Karpas-422 (cell line): ENCODE results near the gene NEUROD1. TPM values are rescaled to one million over a fixed set of nuclear protein-coding genes. Genes with fewer than 3 reads are reported as not detected.

Experiments
- DNase-seq: peaks from one replicate; pipeline ENCODE4 v3.0.0-alpha.2; 2015
- H2AFZ ChIP-seq: fragments of 200-600 bp; sonication (generic); 2 replicates; pipeline ENCODE4 v1.6.1; 2014; ENCODE audit warnings: antibody characterized with exemption, low read length, mixed read lengths
- H3K27ac ChIP-seq: fragments of 200-600 bp; sonication (generic); 2 replicates; pipeline ENCODE4 v1.5.1; 2014; ENCODE audit warnings: mild to moderate bottlenecking, low read length, moderate library complexity
- H3K27me3 ChIP-seq: fragments of 200-600 bp; sonication (generic); 2 replicates; pipeline ENCODE4 v1.6.1; 2014; ENCODE audit warnings: low read length, mixed read lengths
- H3K36me3 ChIP-seq: fragments of 200-600 bp; sonication (generic); 2 replicates; pipeline ENCODE4 v1.6.1; 2014; ENCODE audit warnings: low read length, mixed read lengths; ENCODE audit not compliant: insufficient read depth
- H3K4me1 ChIP-seq: fragments of 200-600 bp; sonication (generic); 2 replicates; pipeline ENCODE4 v1.6.1; 2014; ENCODE audit warnings: mild to moderate bottlenecking, low read length, mixed read lengths
- H3K4me2 ChIP-seq: fragments of 200-600 bp; sonication (generic); 2 replicates; pipeline ENCODE4 v1.6.1; 2014; ENCODE audit warnings: low read length, low read depth, mild to moderate bottlenecking; ENCODE audit not compliant: poor library complexity, severe bottlenecking
- H3K4me3 ChIP-seq: fragments of 200-600 bp; sonication (generic); 2 replicates; pipeline ENCODE4 v1.5.1; 2014; ENCODE audit warnings: mild to moderate bottlenecking, antibody characterized with exemption, low read length, mixed read lengths
- H3K79me2 ChIP-seq: fragments of 200-600 bp; sonication (generic); 2 replicates; pipeline ENCODE4 v1.6.1; 2014; ENCODE audit warnings: mild to moderate bottlenecking, low read length, mixed read lengths
- H3K9ac ChIP-seq: fragments of 200-600 bp; sonication (generic); 2 replicates; pipeline ENCODE4 v1.6.0; 2014; ENCODE audit warnings: low read length
- H3K9me2 ChIP-seq: fragments of 200-600 bp; sonication (generic), shearing (Covaris generic); replicated peaks from 2 replicates; pipeline ENCODE4 v1.6.0; 2014; ENCODE audit warnings: mild to moderate bottlenecking, low read length, moderate library complexity; ENCODE audit not compliant: insufficient read depth
- H3K9me3 ChIP-seq: fragments of 300-700, 200-600 bp; sonication (generic); 2 replicates; pipeline ENCODE4 v1.6.1; 2014; ENCODE audit warnings: low read length, mixed read lengths
- H4K20me1 ChIP-seq: fragments of 200-600 bp; sonication (generic); 2 replicates; pipeline ENCODE4 v1.6.1; 2014; ENCODE audit warnings: mild to moderate bottlenecking, antibody characterized with exemption, low read length, low read depth; ENCODE audit not compliant: insufficient read depth
- total RNA-seq: library from RNA; depleted of rRNA; stranded (reverse); fragments of >200 nt; shearing (Covaris generic); gene quantifications from 2 replicates; pipeline ENCODE4 v1.2.3, GENCODE V29; 2014; ENCODE audit warnings: low replicate concordance

The NEUROD1 gene
- total RNA-seq, 1 experiment from 2014 or later, result not detected

GRCh38 chr2:181675254-181675653 is 5.1 kb downstream of the NEUROD1 start:
- peak overlapping the region; percentile 74 for H3K4me2 ChIP-seq
- no peaks in the 10 kb centered on the region for H3K9me2 ChIP-seq
- no peaks in the 10 kb centered on the region for H4K20me1 ChIP-seq
- H2AFZ ChIP-seq, result no peak overlapping the region
- H3K27ac ChIP-seq, result peak overlapping the region; percentile 98
- H3K9me3 ChIP-seq, result no peaks in the 10 kb centered on the region
- H3K4me3 ChIP-seq, result peak overlapping the region; percentile 37
- no peaks in the 10 kb centered on the region for H3K27me3 ChIP-seq
- peaks cover 66% of the 10 kb centered on the region for H3K4me1 ChIP-seq
- no peaks in the 10 kb centered on the region for H3K36me3 ChIP-seq
- no peaks in the 10 kb centered on the region for H3K79me2 ChIP-seq
- no peak for DNase-seq
- peak overlapping the region; percentile 55 for H3K9ac ChIP-seq

DNA sequence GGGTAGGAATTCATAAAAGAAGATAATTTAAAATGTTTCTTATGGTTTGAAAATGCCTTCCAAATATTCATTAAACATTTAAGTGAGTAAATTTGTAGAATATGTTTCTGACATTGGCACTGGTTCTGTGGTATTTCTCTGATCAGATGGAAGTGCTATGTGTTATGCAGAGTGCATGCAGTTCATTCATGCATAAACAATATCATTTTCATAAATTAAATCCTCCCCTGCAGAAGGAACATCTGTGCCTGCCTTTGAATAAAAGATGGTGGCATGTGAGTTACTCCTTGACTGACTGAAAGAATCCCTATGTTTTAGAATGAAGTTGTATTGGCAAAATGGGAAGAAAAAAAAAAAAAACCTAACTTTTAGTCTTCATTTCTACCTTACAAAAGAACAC is 5.9 kb downstream of the NEUROD1 start:
- no peaks in the 10 kb centered on the region for H3K79me2 ChIP-seq
- no peak overlapping the region for H2AFZ ChIP-seq
- H3K9me2 ChIP-seq, result no peaks in the 10 kb centered on the region
- H4K20me1 ChIP-seq, result no peaks in the 10 kb centered on the region
- H3K27ac ChIP-seq, result peak overlapping the region; percentile 98
- H3K27me3 ChIP-seq, result no peaks in the 10 kb centered on the region
- peaks cover 73% of the 10 kb centered on the region for H3K4me1 ChIP-seq
- peak; percentile 91 for DNase-seq
- H3K9me3 ChIP-seq, result no peaks in the 10 kb centered on the region
- peak overlapping the region; percentile 37 for H3K4me3 ChIP-seq
- H3K4me2 ChIP-seq, result peak overlapping the region; percentile 74
- no peaks in the 10 kb centered on the region for H3K36me3 ChIP-seq
- peak overlapping the region; percentile 61 for H3K9ac ChIP-seq

- H3K79me2 ChIP-seq, result no peaks in the 10 kb centered on the region
- no peaks in the 10 kb centered on the region for H3K27me3 ChIP-seq
- peak overlapping the region; percentile 61 for H3K9ac ChIP-seq
- peaks cover 83% of the 10 kb centered on the region for H3K4me1 ChIP-seq
- peak; percentile 85 for DNase-seq
- no peaks in the 10 kb centered on the region for H3K36me3 ChIP-seq
- H3K4me2 ChIP-seq, result peak overlapping the region; percentile 74
- no peaks in the 10 kb centered on the region for H4K20me1 ChIP-seq
- H3K4me3 ChIP-seq, result peak overlapping the region; percentile 46
- peak overlapping the region; percentile 98 for H3K27ac ChIP-seq
- H2AFZ ChIP-seq, result no peak overlapping the region
- no peaks in the 10 kb centered on the region for H3K9me3 ChIP-seq
- no peaks in the 10 kb centered on the region for H3K9me2 ChIP-seq
Measured at GRCh38 chr2:181673173-181673572, 7.1 kb downstream of the NEUROD1 start.

DNA sequence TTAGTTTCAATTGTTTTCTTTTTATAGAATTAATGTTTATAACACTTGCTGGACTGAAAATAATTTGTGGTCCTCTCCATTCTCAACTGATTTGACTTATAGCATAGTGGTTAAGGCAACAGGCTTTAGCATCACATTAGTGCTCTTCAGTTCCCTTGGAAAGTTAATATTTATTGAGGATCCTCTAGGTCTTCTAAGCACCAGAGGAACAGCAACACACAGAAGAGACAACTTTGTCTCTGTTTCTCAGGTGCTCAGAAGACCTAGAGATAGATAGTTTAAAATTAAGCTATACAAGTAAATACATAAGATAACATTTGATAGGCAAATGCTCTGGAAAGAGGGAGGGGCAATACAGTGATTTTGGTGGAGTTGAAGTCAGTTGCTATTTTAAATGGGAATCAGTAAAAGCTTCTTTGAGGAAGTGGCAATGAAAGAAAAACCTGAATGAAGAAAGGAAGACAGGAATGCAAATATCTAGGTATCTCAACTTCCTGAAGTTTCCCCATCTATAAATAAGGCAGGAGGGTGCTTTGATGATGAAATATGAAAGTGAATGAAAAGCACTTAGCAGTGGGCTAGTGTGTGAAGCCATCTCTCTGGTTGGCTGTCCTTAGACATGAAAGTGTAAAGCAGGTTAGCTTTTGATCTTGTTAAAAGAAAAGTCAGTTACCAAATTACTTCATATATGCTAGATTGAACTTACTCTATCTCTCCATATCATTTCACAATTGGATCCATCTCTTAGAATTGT is 7.9 kb downstream of the NEUROD1 start:
- no peaks in the 10 kb centered on the region for H4K20me1 ChIP-seq
- no peaks in the 10 kb centered on the region; the same call in 1 of the 2 replicates for H3K36me3 ChIP-seq
- no peaks in the 10 kb centered on the region for H3K9me2 ChIP-seq
- no peaks in the 10 kb centered on the region for H3K79me2 ChIP-seq
- no peak overlapping the region for H2AFZ ChIP-seq
- no peaks in the 10 kb centered on the region for H3K27me3 ChIP-seq
- peak overlapping the region; percentile 46 for H3K4me3 ChIP-seq
- peak overlapping the region; percentile 74 for H3K4me2 ChIP-seq
- peak overlapping the region; percentile 61 for H3K9ac ChIP-seq
- H3K4me1 ChIP-seq, result peaks cover 81% of the 10 kb centered on the region
- peak; percentile 69 for DNase-seq
- H3K27ac ChIP-seq, result peak overlapping the region; percentile 98
- H3K9me3 ChIP-seq, result no peaks in the 10 kb centered on the region

GRCh38 chr2:181670632-181671031 is 9.7 kb downstream of the NEUROD1 start:
- Histone ChIP-seq H3K9ac (no peak overlapping the region), H3K9me2 (no peaks in the 10 kb centered on the region), H3K9me3 (peaks cover 9% of the 10 kb centered on the region), H3K27me3 (no peaks in the 10 kb centered on the region), H3K4me2 (no peak overlapping the region), H3K4me3 (no peak overlapping the region), H4K20me1 (no peaks in the 10 kb centered on the region), H3K36me3 (no peaks in the 10 kb centered on the region; the same call in 1 of the 2 replicates), H3K27ac (no peak overlapping the region), H3K79me2 (no peaks in the 10 kb centered on the region), H3K4me1 (peaks cover 67% of the 10 kb centered on the region), H2AFZ (no peak overlapping the region)
- no peak for DNase-seq

GRCh38 chr2:181667234-181667633 is 13.1 kb downstream of the NEUROD1 start:
- H4K20me1 ChIP-seq, result no peaks in the 10 kb centered on the region
- H3K36me3 ChIP-seq, result no peaks in the 10 kb centered on the region; the same call in 1 of the 2 replicates
- H3K9ac ChIP-seq, result no peak overlapping the region
- H3K79me2 ChIP-seq, result no peaks in the 10 kb centered on the region
- H3K27me3 ChIP-seq, result no peaks in the 10 kb centered on the region
- no peaks in the 10 kb centered on the region for H3K9me2 ChIP-seq
- no peak overlapping the region for H3K27ac ChIP-seq
- H3K4me3 ChIP-seq, result no peak overlapping the region
- H3K4me1 ChIP-seq, result peaks cover 37% of the 10 kb centered on the region
- H2AFZ ChIP-seq, result no peak overlapping the region
- H3K9me3 ChIP-seq, result peaks cover 10% of the 10 kb centered on the region
- no peak overlapping the region for H3K4me2 ChIP-seq
- no peak for DNase-seq

DNA sequence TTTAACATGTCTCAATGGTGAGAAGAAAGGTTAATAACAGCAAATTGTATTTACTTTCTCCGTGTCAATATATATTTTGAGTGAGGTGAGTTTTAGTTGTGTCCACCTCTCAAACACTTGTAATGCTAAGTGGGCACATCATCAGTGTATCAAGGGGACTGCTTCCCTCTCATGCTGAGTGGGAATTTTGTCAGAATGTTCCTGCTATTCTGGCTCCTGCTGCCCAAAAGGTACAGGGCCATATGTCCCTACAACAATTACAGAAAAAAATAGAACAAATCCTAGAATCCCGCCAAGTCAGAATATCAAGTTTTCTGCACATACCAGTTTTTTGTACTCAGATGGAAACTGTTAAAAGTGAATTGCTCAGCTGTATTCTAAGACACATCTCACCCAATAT is 18.0 kb downstream of the NEUROD1 start:
- Histone ChIP-seq H3K4me1 (peaks cover 30% of the 10 kb centered on the region), H3K9ac (no peak overlapping the region), H3K9me2 (no peaks in the 10 kb centered on the region), H2AFZ (no peak overlapping the region), H3K79me2 (no peaks in the 10 kb centered on the region), H3K27me3 (no peaks in the 10 kb centered on the region), H3K4me2 (no peak overlapping the region), H3K9me3 (peaks cover 10% of the 10 kb centered on the region), H3K27ac (no peak overlapping the region), H3K4me3 (no peak overlapping the region), H3K36me3 (no peaks in the 10 kb centered on the region; the same call in 1 of the 2 replicates), H4K20me1 (no peaks in the 10 kb centered on the region)
- no peak for DNase-seq

DNA sequence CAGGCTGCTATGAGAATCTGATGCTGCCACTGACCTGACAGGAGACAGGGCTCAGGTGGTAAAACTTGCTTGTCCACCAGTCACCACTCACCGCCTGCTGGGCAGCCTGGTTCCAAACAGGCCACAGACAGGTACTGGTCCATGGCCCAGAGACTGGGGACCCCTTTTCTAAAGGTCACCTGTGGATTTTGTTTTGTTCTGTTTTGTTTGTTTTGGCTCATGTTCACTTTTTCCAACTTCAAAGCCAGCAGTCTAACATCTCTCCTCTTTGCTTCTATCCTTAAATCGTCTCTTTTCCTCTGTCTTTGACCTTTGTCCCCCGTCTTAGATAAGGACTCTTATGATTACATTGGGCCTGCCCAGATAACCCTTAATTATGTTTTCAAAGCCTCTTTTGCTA is 20.1 kb downstream of the NEUROD1 start:
- H3K4me2 ChIP-seq, result no peak overlapping the region
- no peaks in the 10 kb centered on the region; the same call in 1 of the 2 replicates for H3K9me3 ChIP-seq
- no peak overlapping the region for H2AFZ ChIP-seq
- no peaks in the 10 kb centered on the region for H4K20me1 ChIP-seq
- H3K79me2 ChIP-seq, result no peaks in the 10 kb centered on the region
- H3K4me3 ChIP-seq, result no peak overlapping the region
- no peak for DNase-seq
- H3K9me2 ChIP-seq, result no peaks in the 10 kb centered on the region
- no peaks in the 10 kb centered on the region for H3K36me3 ChIP-seq
- H3K4me1 ChIP-seq, result peaks cover 48% of the 10 kb centered on the region
- no peak overlapping the region for H3K9ac ChIP-seq
- H3K27me3 ChIP-seq, result no peaks in the 10 kb centered on the region
- peak overlapping the region; percentile 95; the same call in 1 of the 2 replicates for H3K27ac ChIP-seq
